ENCODE results near the gene HEBP2. TPM values are rescaled to one million over a fixed set of nuclear protein-coding genes. Genes with fewer than 3 reads are reported as not detected.

The HEBP2 gene
- total and polyA plus RNA-seq, 2 donors (not counting 3 experiments of a cell fraction or from before 2014, with no cell fraction given) = 22.5 to 75.3 TPM

- H3K4me1 ChIP-seq (ENCODE audit: control insufficient read depth, extremely low read depth, insufficient read depth, low read length) = no peaks in the 10 kb centered on the region
- H3K9me1 ChIP-seq (replicated peaks; ENCODE audit: control insufficient read depth, extremely low read depth, insufficient read depth, low read length) = no peaks in the 10 kb centered on the region
- H2AFZ ChIP-seq (ENCODE audit: low read depth, low read length) = no peak overlapping the region
- H3K4me2 ChIP-seq (ENCODE audit: insufficient read depth, low read length) = no peak overlapping the region
- DNase-seq (ENCODE audit: low read depth, low spot score) (no peak), FAIRE-seq (no peak)
- BruUV-seq (replicated peaks) = no TSS peak
- ChIA-PET POLR2A (no interaction called here), CTCF (interaction anchor here (1.6 kb wide), 1 partner anchor 332 kb away, joined by 3 read pairs; no protein-coding TSS in a partner anchor)
- peaks cover 6 to 23% of the 10 kb centered on the region in 2 experiments for H3K36me3 ChIP-seq (ENCODE audit: control insufficient read depth in 2 of 2, extremely low read depth in 1 of 2, insufficient read depth in 2 of 2, low read length in 2 of 2)
- no peak overlapping the region for H3K9ac ChIP-seq (replicated peaks; ENCODE audit: extremely low read depth, insufficient read depth, low read length)
- H3K79me2 ChIP-seq (ENCODE audit: control insufficient read depth, insufficient read depth, low read length) = no peaks in the 10 kb centered on the region
- no peaks in the 10 kb centered on the region for H4K20me1 ChIP-seq (replicated peaks; ENCODE audit: control insufficient read depth, extremely low read depth, insufficient read depth, low read length)
- intact Hi-C loops (cut with micrococcal nuclease) (no loop called here), dilution Hi-C loops (cut with MboI; ENCODE audit: extremely low pct_ligation_motif_present, low sequenced_read_pairs) (no loop called here)
- no peak for TF ChIP-seq FOS (IDR thresholded peaks at IDR 0.05; ENCODE audit: borderline replicate concordance, insufficient read depth, low read length)
- TF ChIP-seq JUN (IDR thresholded peaks at IDR 0.05; ENCODE audit: borderline replicate concordance, insufficient read depth, insufficient read length, low read depth) = no peak
- H3K9me3 ChIP-seq (replicated peaks; ENCODE audit: control insufficient read depth, insufficient read depth, low read length) = no peaks in the 10 kb centered on the region
- no peak overlapping the region for H3K4me3 ChIP-seq (replicated peaks in 1 of 3; ENCODE audit: insufficient read depth in 1 of 3, low read depth in 1 of 3, low read length in 3 of 3)
- no peak overlapping the region for H3K27ac ChIP-seq (ENCODE audit: insufficient read depth, low read depth, low read length)
- H3K27me3 ChIP-seq (ENCODE audit: control insufficient read depth in 2 of 2, insufficient read depth in 2 of 2, low read length in 2 of 2) = no peaks in the 10 kb centered on the region
Observed at GRCh38 chr6:138434096-138434495, 30.1 kb downstream of the HEBP2 start.

GRCh38 chr6:138434925-138435324 lies 30.9 kb downstream of the HEBP2 start:
- CTCF ChIA-PET = interaction anchor here (1.9 kb wide), 1 partner anchor 74 kb away, joined by 12 read pairs; no protein-coding TSS in a partner anchor
- dilution Hi-C loops (cut with MboI; ENCODE audit: extremely low pct_ligation_motif_present, low sequenced_read_pairs) = no loop called here
- H3K27ac ChIP-seq (ENCODE audit: insufficient read depth, low read depth, low read length) = no peak overlapping the region
- H3K27me3 ChIP-seq (ENCODE audit: control insufficient read depth in 2 of 2, insufficient read depth in 2 of 2, low read length in 2 of 2) = no peaks in the 10 kb centered on the region
- peaks cover 6 to 20% of the 10 kb centered on the region in 2 experiments for H3K36me3 ChIP-seq (ENCODE audit: control insufficient read depth in 2 of 2, extremely low read depth in 1 of 2, insufficient read depth in 2 of 2, low read length in 2 of 2)
- FAIRE-seq (no peak), DNase-seq (ENCODE audit: low read depth, low spot score) (no peak)
- BruUV-seq (replicated peaks) = no TSS peak
- no peak for TF ChIP-seq MYC (IDR thresholded peaks at IDR 0.05; ENCODE audit: low read depth, low read length)
- TF ChIP-seq POLR2A (IDR thresholded peaks at IDR 0.05; ENCODE audit: low read depth, low read length) = no peak
- TF ChIP-seq CTCF (IDR thresholded peaks at IDR 0.05; ENCODE audit: extremely low read depth in 1 of 2, insufficient read depth in 1 of 2, low read depth in 1 of 2, low read length in 2 of 2) = no peak
- no peak for TF ChIP-seq EZH2 (IDR thresholded peaks at IDR 0.05; ENCODE audit: borderline replicate concordance, low read depth, low read length, severe bottlenecking)
- TF ChIP-seq GATA2 (IDR thresholded peaks at IDR 0.05; ENCODE audit: insufficient read depth, insufficient read length, low read depth, low read length) = no peak
- no peak for TF ChIP-seq JUN (IDR thresholded peaks at IDR 0.05; ENCODE audit: borderline replicate concordance, insufficient read depth, insufficient read length, low read depth)
- no peak for TF ChIP-seq FOS (IDR thresholded peaks at IDR 0.05; ENCODE audit: borderline replicate concordance, insufficient read depth, low read length)
- TF ChIP-seq POLR2AphosphoS5 (IDR thresholded peaks at IDR 0.05; ENCODE audit: insufficient read depth, low read depth, low read length) = no peak
- no peak for TF ChIP-seq MAX (IDR thresholded peaks at IDR 0.05; ENCODE audit: insufficient read depth, insufficient read length)
- H2AFZ ChIP-seq (ENCODE audit: low read depth, low read length) = no peak overlapping the region
- H3K4me3 ChIP-seq (replicated peaks in 1 of 3; ENCODE audit: insufficient read depth in 1 of 3, low read depth in 1 of 3, low read length in 3 of 3) = no peak overlapping the region
- no peaks in the 10 kb centered on the region for H3K9me3 ChIP-seq (replicated peaks; ENCODE audit: control insufficient read depth, insufficient read depth, low read length)
- no peak overlapping the region for H3K4me2 ChIP-seq (ENCODE audit: insufficient read depth, low read length)
- intact Hi-C loops (cut with micrococcal nuclease) = no loop called here
- H3K79me2 ChIP-seq (ENCODE audit: control insufficient read depth, insufficient read depth, low read length) = no peaks in the 10 kb centered on the region
- POLR2A ChIA-PET = no interaction called here
- no peaks in the 10 kb centered on the region for H4K20me1 ChIP-seq (replicated peaks; ENCODE audit: control insufficient read depth, extremely low read depth, insufficient read depth, low read length)
- H3K4me1 ChIP-seq (ENCODE audit: control insufficient read depth, extremely low read depth, insufficient read depth, low read length) = no peaks in the 10 kb centered on the region
- H3K9ac ChIP-seq (replicated peaks; ENCODE audit: extremely low read depth, insufficient read depth, low read length) = no peak overlapping the region
- no peaks in the 10 kb centered on the region for H3K9me1 ChIP-seq (replicated peaks; ENCODE audit: control insufficient read depth, extremely low read depth, insufficient read depth, low read length)

All from endothelial cell of umbilical vein (primary cell).